ENCODE data around the gene NWD2. TPM values are rescaled to one million over a fixed set of nuclear protein-coding genes. Genes with fewer than 3 reads are reported as not detected.

Gene NWD2
- total RNA-seq, 2 donors from 2014 or later = 0.07 to 0.08 TPM

DNA sequence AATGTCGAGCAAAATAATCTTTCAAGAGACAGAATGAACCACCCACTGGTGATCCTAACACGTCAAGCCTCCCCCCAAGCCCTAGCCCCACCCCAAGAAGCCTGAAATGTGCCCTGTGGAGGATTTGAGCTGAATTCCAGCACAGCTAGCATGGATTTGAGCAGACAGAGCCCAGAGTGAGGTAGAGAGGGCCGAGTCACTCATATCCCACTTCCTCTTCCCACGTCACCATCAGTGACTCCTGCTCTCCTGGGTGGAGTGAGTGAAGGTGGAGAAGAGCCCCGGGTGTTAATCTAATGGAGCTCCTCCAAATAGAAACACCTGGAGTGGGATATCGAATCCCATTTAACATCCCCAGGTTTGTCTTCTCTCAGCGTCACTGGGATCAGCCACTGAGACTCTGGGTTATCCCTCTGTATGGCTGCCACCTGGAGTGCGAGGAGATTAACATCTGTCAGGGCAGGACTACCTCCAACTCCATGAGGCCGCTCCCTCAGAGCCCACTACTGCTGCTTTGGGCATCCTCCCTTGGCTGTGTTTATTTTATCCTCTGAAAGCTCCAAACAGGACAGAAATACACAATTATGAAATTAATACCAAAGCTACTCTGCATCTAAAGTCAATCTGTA, 136.6 kb downstream of the NWD2 start:
- DNase-seq (ENCODE audit: low spot score) = no peak

DNA sequence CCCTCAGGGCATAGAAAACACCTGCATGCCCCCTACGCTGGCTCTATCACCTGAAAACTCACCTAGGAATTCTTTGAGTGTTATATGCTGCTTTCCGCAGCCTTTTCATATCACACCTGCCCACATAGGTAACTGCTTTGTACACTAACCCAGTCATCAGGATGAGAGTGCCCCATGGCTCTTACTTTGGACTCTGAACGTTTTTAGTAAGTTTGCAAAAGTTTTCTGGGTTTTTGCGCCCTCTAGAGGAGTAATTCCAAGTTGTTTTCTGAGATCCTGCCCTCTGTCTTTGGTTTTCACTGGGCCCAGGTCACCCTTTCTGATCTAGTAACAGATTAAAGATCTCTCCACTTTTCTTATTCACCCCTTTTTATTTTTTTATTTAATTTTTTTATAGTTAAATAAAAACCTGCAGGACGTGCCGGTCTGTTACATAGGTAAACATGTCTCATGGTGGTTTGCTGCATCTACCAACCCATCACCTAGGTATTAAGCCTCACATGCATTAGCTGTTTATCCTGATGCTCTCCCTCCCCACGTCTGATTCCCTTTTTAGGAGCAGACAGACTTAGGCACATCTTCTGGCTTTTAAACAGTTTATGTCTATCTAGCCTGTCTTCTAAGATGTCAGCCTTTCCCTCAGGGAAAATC, 139.2 kb downstream of the NWD2 start:
- no peak for DNase-seq (ENCODE audit: low spot score)
- Histone ChIP-seq H3K9me3 (no peaks in the 10 kb centered on the region), H3K27me3 (no peaks in the 10 kb centered on the region), H3K4me1 (no peaks in the 10 kb centered on the region), H3K36me3 (no peaks in the 10 kb centered on the region), H3K4me3 (no peak overlapping the region), H3K27ac (no peak overlapping the region)
- TF ChIP-seq, protein P1, sequence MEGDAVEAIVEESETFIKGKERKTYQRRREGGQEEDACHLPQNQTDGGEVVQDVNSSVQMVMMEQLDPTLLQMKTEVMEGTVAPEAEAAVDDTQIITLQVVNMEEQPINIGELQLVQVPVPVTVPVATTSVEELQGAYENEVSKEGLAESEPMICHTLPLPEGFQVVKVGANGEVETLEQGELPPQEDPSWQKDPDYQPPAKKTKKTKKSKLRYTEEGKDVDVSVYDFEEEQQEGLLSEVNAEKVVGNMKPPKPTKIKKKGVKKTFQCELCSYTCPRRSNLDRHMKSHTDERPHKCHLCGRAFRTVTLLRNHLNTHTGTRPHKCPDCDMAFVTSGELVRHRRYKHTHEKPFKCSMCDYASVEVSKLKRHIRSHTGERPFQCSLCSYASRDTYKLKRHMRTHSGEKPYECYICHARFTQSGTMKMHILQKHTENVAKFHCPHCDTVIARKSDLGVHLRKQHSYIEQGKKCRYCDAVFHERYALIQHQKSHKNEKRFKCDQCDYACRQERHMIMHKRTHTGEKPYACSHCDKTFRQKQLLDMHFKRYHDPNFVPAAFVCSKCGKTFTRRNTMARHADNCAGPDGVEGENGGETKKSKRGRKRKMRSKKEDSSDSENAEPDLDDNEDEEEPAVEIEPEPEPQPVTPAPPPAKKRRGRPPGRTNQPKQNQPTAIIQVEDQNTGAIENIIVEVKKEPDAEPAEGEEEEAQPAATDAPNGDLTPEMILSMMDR (IDR thresholded peaks at IDR 0.05) = peak; percentile 19 to 68

More for the DNA sequence above, 136.6 kb downstream of the NWD2 start:
- no peaks in the 10 kb centered on the region for H3K27me3 ChIP-seq
- no peak overlapping the region for H3K4me3 ChIP-seq
- TF ChIP-seq, protein P1 (IDR thresholded peaks at IDR 0.05) = no peak
- no peak overlapping the region for H3K27ac ChIP-seq
- no peaks in the 10 kb centered on the region for H3K4me1 ChIP-seq
- H3K36me3 ChIP-seq = no peaks in the 10 kb centered on the region
- H3K9me3 ChIP-seq = no peaks in the 10 kb centered on the region

DNA sequence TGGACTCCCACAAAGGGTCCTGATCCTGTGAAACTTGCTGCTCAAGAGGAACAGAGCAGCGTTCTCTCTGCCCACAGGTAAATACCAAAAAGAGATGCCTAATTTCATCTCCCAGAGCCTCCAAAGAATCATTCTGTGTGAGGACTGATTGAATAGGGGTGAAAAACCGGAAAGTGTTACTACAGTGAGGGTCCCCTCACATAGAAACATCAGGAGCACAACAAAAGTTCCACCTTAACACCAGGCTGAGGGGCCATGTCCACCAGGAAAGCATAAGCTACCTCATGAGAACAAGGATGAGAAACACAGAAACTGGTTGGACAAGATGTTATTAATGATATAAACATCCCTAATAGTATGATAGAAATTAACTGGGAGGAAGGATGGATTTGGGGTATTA, 140.9 kb downstream of the NWD2 start:
- no peak for DNase-seq (ENCODE audit: low spot score)
- H3K27ac ChIP-seq = no peak overlapping the region
- no peaks in the 10 kb centered on the region for H3K9me3 ChIP-seq
- TF ChIP-seq, protein P1 (IDR thresholded peaks at IDR 0.05) = no peak
- no peaks in the 10 kb centered on the region for H3K27me3 ChIP-seq
- no peaks in the 10 kb centered on the region for H3K4me1 ChIP-seq
- H3K4me3 ChIP-seq = no peak overlapping the region
- no peaks in the 10 kb centered on the region for H3K36me3 ChIP-seq

DNA sequence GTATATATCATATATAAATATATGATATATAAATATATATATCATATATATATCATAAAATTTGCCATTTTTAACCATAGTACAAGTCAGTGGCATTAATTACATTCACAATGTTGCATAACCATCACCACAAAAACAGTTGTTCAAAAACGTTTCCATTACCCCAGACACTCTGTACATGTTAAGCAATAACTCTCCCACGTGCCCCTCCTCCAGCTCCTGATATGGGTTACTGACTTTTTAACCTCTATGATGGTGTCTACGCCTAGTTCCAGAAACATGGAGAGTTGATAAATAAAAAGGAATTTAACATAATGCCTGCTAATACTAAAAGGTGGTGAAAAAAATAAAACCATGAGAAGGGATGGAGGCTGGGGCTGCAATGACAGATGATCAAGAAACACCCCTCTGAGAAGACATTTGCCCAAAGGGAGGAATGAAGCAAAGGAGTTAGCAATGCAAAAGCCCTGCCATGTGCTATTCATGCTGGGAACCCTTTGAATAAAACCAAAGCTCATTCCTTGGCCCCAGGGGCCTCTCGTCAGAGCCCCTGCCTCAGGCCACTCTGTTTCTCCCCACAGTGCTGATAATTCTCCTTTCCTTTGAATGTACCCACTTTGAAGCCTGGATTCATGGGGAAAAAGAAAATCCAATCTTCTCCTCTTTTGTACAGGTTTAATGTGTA, 144.3 kb downstream of the NWD2 start:
- TF ChIP-seq, protein P1 (IDR thresholded peaks at IDR 0.05) = no peak
- Histone ChIP-seq H3K27me3 (no peaks in the 10 kb centered on the region), H3K4me3 (no peak overlapping the region), H3K9me3 (no peaks in the 10 kb centered on the region), H3K4me1 (no peaks in the 10 kb centered on the region), H3K36me3 (no peaks in the 10 kb centered on the region), H3K27ac (no peak overlapping the region)
- no peak for DNase-seq (ENCODE audit: low spot score)

DNA sequence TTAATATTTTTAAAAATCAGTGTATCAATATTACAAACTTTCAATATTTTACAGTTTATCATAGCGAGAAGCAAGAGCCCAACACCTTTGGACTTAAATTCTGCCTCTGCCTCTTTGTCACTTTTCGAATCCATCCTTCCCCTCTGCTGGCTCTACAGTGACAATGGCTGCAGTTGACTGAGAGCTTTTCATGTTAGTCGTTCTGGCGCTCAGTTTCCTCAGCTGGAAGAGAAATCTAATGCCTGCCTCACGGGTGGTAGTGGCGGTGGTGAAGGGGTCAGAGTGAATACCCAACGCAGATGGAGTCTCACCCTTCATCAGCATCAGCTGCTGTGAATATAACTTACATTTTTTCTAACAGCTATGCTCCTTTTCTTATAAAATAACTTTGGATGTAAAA, 144.8 kb downstream of the NWD2 start:
- H3K27ac ChIP-seq = no peak overlapping the region
- H3K27me3 ChIP-seq = no peaks in the 10 kb centered on the region
- TF ChIP-seq, protein P1 (IDR thresholded peaks at IDR 0.05) = no peak
- no peaks in the 10 kb centered on the region for H3K4me1 ChIP-seq
- H3K36me3 ChIP-seq = no peaks in the 10 kb centered on the region
- H3K9me3 ChIP-seq = no peaks in the 10 kb centered on the region
- no peak overlapping the region for H3K4me3 ChIP-seq
- no peak for DNase-seq (ENCODE audit: low spot score)
